Lower leg skin (tissue), 3 donors: Measurements from ENCODE around the gene XKR8.

Experiments
- POLR2A ChIP-seq, 2 donors: fragments of 450-650 bp; IDR thresholded peaks; one replicate each; pipeline ENCODE4 v1.6.1; 2016 to 2017; ENCODE audit warnings: antibody characterized with exemption in 2 of 2, mild to moderate bottlenecking in 1 of 2, moderate library complexity in 1 of 2
- TF ChIP-seq, protein P1 (sequence below), 3 donors: fragments of 450-650 bp; IDR thresholded peaks; one replicate each; pipeline ENCODE4 v1.5.1; 2016; ENCODE audit warnings: antibody characterized with exemption in 3 of 3, mild to moderate bottlenecking in 3 of 3, moderate library complexity in 2 of 3

DNA sequence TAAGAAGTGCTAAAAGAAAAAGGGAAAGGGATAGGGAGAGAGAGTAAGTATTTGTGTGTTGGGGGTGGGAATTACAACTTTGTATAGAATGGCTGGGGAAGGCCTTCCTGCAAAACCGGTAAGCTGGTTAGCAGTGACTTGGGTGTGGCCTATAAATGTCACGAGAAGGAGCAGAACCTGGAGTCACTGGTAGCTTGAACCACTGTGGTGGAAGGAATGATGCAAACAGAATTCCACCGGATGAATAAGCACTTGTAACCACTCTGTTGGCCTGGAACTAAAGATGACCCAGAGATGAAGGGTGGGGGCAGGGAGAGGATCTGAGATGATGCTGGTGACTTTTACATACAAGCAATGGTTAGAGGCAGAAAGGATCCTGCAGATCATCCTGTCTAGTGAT is 8.9 kb downstream of the XKR8 start:
- TF ChIP-seq POLR2A (IDR thresholded peaks at IDR 0.05), result no peak
- TF ChIP-seq, protein P1, sequence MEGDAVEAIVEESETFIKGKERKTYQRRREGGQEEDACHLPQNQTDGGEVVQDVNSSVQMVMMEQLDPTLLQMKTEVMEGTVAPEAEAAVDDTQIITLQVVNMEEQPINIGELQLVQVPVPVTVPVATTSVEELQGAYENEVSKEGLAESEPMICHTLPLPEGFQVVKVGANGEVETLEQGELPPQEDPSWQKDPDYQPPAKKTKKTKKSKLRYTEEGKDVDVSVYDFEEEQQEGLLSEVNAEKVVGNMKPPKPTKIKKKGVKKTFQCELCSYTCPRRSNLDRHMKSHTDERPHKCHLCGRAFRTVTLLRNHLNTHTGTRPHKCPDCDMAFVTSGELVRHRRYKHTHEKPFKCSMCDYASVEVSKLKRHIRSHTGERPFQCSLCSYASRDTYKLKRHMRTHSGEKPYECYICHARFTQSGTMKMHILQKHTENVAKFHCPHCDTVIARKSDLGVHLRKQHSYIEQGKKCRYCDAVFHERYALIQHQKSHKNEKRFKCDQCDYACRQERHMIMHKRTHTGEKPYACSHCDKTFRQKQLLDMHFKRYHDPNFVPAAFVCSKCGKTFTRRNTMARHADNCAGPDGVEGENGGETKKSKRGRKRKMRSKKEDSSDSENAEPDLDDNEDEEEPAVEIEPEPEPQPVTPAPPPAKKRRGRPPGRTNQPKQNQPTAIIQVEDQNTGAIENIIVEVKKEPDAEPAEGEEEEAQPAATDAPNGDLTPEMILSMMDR (IDR thresholded peaks at IDR 0.05), result no peak
